Stimulated activated CD4-positive, alpha-beta T cell treated with anti-CD3 and anti-CD28 coated beads, Interleukin-12 subunit alpha, Interleukin-12 subunit beta, amount 100 ng/mL, for 4 hours (primary cell): Measurements from ENCODE around the gene TBX15.

Experiments used
- DNase-seq: peaks from one replicate; pipeline ENCODE4 v3.0.0-alpha.2; 2020

Gene TBX15

DNA sequence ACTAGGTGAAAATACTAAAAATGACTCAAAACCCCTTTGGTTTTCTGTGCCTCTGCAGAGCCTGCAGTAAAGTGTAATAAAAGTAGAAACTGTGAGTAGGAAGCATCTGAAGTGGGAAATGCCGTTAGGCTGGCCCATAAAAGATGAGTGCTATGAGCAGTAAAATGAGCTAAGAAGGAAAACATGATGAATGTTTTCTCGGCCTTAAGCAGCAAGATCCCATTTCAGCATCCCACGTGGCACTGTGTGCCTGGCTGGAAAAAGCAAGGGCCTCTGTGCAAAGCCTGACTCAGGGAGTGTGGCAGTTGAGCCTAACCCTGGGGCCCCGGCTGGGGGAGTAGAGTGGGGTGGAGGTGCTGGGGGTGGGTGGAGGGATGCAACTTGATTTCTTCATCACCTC lies 109.5 kb downstream of the TBX15 start:
- no peak for DNase-seq

DNA sequence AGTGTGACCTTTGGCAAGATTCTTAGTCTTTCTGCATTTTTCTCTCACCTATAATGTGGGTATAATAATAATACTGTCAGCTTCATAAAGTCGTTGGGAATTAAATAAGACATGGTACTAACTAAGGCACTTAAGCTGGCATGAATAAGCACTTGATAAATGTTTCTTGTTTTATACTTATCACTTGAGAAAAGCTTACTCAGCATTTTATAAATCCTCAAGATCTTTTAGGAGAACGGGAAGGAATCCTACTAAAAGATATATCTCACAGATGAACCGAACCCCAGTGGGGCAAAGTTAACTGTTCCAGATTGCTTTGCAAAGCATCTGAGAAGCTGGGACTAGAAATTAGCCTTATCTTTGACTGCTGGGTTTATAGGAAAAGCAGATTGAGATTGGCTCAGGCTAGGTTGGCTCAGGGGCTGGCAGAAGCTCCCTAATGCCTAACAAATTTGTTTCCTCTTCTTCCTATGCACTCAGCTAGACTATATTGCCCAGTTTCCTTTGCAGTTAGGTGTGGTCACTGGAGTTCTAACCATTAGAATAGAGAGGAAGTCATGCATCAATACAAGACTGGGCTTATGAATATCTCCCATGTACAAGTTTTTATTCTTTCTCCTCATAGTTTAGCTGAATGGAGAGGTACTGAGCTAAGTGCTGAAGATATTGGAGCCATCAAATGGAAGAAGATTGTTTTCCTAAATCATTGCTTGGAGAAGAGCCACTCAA lies 110.3 kb downstream of the TBX15 start:
- DNase-seq, result no peak

DNA sequence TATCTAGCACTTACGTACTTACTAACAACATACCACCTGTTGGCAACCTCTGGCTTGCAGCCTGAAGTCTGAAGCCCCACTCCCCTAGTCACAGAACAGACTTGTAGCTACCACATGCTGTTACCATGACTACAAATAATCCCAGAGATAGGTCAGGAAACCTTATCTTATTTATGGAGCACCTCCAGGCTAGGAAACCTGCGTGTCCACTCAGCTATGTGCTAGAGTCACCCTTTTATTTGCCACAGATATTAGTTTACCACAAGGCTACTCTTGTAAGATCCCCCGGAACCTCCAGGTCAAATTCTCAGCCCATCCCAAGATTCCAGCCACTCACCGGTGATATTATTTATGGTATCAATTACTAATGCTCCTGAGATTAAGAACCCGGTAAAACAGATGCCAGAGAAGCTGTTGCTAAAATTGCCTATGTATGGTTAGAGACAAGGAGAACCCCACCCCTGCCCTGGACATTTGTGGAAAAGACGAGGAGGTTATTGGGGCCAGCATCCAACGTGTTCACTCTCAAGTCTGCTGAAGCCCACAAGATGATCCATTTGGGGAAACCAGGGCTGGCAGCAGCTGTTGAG lies 116.5 kb downstream of the TBX15 start:
- DNase-seq, result no peak

DNA sequence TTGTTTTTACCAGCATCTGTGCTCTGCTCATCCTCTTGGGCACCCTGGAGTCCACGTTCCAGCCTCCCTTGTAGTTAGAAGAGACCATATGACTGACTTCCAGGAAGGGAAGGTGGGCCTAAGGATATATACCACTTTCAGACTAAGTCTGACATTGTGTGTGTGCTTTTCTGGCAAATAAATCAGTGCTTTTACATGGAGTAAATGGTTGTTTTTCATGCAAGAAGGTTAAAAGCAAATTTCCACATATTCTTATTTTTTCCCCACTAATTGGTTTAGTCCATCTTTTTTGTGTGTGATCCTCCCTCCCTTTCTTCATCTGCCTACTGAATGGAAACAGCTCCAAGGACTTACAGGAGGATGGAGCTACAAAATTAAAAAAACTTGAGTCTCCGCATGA lies 119.8 kb downstream of the TBX15 start:
- DNase-seq, result no peak

DNA sequence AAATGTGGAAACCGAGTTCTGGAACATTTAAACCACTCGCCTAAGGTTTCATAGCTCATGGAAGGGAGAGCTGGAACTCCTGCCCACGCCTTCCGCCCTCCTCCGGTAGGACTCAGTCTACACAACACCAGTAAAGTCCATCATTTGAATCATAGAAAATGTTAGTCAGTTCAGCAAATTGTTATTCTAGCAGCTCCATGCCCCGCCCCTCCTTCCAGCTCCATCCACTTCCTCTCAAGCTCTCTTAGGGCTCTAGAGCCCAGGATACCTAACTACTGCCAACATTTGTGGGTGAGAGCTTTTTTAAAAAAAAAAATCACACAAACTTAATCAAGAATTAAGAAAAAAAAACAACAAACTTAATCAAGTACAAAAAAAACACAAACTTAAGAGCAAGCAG lies 121.8 kb downstream of the TBX15 start:
- DNase-seq, result no peak

DNA sequence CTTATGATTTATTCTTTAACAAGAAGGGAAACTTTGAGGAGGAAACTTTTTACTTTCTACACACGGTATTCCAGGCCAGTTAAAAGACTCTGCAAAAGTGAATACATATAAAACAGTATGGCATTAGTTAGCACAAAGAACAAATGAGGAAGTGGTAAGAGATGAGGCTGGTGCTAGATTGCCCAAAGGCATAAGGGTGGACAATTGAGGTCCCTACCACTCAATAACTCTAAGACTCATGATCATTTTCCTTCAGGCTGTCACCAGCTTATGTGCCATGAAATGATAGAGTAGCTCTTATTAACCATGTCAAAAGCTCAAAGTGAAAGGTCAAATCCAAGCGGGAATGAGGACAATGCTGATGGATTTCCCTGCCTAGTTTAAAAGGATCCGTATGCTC lies 124.5 kb downstream of the TBX15 start:
- DNase-seq, result no peak

DNA sequence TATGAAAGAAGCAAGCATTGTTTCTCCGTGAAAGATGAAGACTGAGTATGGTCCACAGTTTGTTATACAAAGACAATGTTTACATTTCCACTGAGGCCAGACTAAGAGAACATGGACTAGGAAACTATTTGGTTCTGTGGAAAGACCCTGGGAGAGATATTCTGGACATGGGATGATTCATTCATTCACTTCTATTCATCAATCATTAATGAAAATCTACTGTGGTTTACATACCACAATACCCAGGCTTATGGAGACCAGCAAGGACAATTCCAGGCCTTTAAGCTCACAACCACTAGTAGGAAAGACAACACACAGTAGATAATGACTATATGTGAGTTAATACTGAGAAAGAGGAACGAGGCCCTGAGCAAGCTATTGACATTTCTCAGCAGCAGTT lies 125.4 kb downstream of the TBX15 start:
- no peak for DNase-seq

DNA sequence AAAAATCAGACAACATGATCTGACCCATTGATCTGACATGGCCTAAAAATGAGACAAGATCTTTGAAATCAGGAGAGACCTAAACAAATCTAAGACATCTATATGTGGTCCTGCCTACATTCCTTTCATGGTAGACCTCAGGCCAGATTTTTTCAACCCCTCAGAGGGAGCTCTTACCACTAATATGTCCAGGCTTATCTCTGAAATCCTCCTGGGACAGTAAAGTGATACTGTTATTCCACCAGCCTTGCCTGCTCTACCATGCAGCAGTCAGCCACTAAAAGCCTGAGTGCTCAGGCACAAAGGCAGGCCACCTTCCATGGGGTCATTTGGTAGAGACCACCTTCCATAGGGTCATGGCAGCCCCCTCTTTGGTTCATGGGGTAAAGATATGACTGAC lies 126.9 kb downstream of the TBX15 start:
- DNase-seq, result no peak

DNA sequence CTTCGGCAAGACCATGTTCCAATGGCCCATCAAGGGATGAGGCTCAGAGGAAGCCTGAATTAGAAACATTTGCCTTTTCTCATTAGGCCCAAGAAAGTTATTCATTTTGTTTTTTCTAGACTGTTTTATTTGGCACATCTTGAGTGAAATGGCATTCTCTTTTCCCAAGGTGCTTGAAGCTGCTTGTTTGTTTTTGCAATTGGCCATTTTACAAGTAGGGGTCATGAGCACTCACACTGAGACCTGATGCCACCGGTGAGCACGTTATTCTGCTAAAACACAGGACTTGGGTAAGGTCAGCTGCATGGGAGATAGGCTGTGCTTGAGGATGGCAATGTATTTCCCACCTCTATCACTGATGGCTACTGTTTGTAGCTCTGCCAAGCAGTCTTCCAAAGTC lies 128.1 kb downstream of the TBX15 start:
- no peak for DNase-seq

DNA sequence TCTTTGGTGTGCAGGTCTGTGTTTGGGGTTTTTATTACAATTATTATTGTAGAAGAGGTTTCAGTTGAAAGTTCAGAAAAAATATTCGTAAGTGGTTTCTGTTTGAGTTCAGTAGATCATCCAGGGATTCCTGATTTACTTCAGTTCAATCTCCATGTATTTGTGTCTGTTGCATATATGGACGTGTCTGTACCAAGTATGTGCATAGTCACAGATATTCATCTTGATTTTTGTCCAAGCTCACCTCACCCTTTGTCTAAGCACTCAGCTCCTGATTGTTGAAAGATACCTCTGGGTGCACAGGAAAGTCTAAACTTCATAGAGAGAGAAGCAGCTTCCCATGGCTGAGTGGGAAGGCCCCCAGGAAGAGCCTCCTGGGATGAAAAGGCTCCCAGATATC lies 141.7 kb downstream of the TBX15 start:
- DNase-seq, result no peak

DNA sequence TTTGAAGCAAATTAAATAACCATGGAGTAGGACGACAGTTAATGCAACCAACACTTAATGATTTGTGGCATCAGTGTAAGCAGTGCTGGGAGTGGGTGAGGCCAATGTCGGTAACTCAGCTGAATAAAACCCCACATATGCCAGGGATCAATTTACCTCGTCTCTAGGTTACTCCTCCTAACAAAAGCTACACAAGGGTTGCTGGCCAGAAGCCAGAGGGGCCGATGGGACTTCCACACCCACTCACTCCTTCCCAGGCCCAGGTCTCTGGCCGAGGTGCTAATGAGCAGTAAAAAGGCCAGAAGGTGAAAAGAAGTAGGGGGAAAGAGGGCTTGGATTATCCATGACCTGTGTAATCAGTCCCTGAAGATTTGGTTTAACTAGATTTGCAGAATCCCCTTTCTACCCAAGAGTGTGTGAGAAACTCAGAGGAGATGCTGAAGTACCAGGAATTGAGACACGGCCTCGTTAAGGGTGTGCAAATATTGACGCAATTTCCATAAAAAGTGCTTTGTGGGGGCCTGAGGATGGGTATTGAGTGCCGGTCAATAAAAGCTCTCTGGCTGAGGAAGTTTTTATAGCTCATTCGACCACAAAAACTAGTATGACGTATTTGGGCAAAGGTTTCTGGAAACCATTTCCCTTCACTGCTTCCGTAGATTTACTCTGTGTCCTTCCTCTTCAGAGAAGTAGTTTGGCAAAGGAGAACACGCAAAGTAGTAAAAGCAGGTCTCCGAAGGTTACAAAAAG lies 145.5 kb downstream of the TBX15 start:
- DNase-seq, result no peak

DNA sequence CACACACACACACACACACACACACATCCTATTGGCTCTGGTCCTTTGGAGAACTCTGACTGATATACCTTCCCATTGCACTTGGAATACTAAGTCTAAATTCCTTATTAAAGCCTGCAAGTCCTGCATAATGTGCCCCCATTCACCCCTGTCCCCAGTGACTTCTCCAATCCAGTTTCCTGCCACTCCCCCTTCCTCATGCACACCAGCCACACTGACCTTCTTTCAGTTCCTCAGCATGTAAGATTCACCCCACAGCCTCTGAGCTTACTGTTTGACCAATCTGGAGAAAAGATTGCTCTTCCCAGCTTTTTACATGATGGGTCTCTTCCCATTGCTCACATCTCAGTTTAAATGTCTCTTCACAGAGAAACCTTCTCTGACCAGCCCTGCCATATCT lies 146.6 kb downstream of the TBX15 start:
- no peak for DNase-seq
